Vagina (tissue), 2 donors: ENCODE data around the gene HSBP1. TPM values are rescaled to one million over a fixed set of nuclear protein-coding genes. Genes with fewer than 3 reads are reported as not detected.

Source experiments
- DNase-seq, 2 donors: peaks; one replicate each; pipeline ENCODE4 v3.0.0-alpha.2; 2017; ENCODE audit errors: extremely low spot score in 2 of 2
- H3K27ac ChIP-seq: fragments of 200-600 bp; sonication (generic); one replicate; pipeline ENCODE4 v1.5.1; 2019
- H3K27me3 ChIP-seq: fragments of 200-600 bp; sonication (generic); one replicate; pipeline ENCODE4 v1.5.1; 2019
- H3K36me3 ChIP-seq, 2 donors: fragments of 200-600 bp; sonication (generic); one replicate each; pipeline ENCODE4 v1.5.1; 2017 to 2019
- H3K4me1 ChIP-seq: fragments of 200-600 bp; sonication (generic); one replicate; pipeline ENCODE4 v1.5.1; 2019
- H3K4me3 ChIP-seq, 2 donors: fragments of 200-600 bp; sonication (generic); 1 replicate in 1 of 2; 2 replicates in 1 of 2; pipeline ENCODE4 v1.5.1; 2016 to 2019
- H3K9me3 ChIP-seq: fragments of 200-600 bp; sonication (generic); one replicate; pipeline ENCODE4 v1.5.1; 2019
- CTCF ChIP-seq, 3 experiments: fragments of 450-650 bp in 2 of 3; fragments of 200-600 bp in 1 of 3; sonication (generic) in 1 of 3; IDR thresholded peaks; one replicate each; pipeline ENCODE4 v1.5.1; 2017 to 2019; ENCODE audit warnings: antibody characterized with exemption in 3 of 3, mild to moderate bottlenecking in 2 of 3, moderate library complexity in 2 of 3
- POLR2A ChIP-seq, 2 donors: fragments of 450-650 bp; IDR thresholded peaks; one replicate each; pipeline ENCODE4 v1.6.1; 2017; ENCODE audit warnings: antibody characterized with exemption in 2 of 2, mild to moderate bottlenecking in 2 of 2, moderate library complexity in 2 of 2
- POLR2AphosphoS5 ChIP-seq, 2 donors: sonication (generic); formaldehyde crosslinking; IDR thresholded peaks; one replicate each; pipeline ENCODE4 v1.9.0; 2017; ENCODE audit warnings: antibody characterized with exemption in 2 of 2, mild to moderate bottlenecking in 2 of 2, low read depth in 1 of 2; ENCODE audit not compliant: insufficient read depth in 1 of 2
- intact Hi-C: fragments of 100-400 bp; cut with DNase I; formaldehyde crosslinking; loops from one replicate; pipeline ENCODE4 v1.15.1; 2023
- total RNA-seq: library from RNA; depleted of rRNA; stranded (reverse); fragments of >200 nt; gene quantifications from one replicate; pipeline ENCODE4 v1.2.3, GENCODE V29; 2016

HSBP1 gene
- total RNA-seq, 1 donor from 2014 or later, result 14.2 TPM

- Histone ChIP-seq H3K36me3 (no peaks in the 10 kb centered on the region), H3K9me3 (no peaks in the 10 kb centered on the region), H3K4me1 (no peaks in the 10 kb centered on the region), H3K27me3 (no peaks in the 10 kb centered on the region), H3K27ac (no peak overlapping the region), H3K4me3 (no peak overlapping the region)
- DNase-seq, result no peak
- TF ChIP-seq CTCF (IDR thresholded peaks at IDR 0.05) (no peak), POLR2AphosphoS5 (IDR thresholded peaks at IDR 0.05; ENCODE audit: insufficient read depth in 1 of 2, low read depth in 1 of 2) (no peak)
- intact Hi-C loops, result no loop called here
Measured at GRCh38 chr16:83853834-83854233, 46.1 kb downstream of the HSBP1 start.

GRCh38 chr16:83854420-83854819, 46.6 kb downstream of the HSBP1 start:
- no peaks in the 10 kb centered on the region for H3K27me3 ChIP-seq
- H3K9me3 ChIP-seq, result no peaks in the 10 kb centered on the region
- no peak for TF ChIP-seq POLR2A (IDR thresholded peaks at IDR 0.05)
- no peak for TF ChIP-seq CTCF (IDR thresholded peaks at IDR 0.05)
- no peak for TF ChIP-seq POLR2AphosphoS5 (IDR thresholded peaks at IDR 0.05; ENCODE audit: insufficient read depth in 1 of 2, low read depth in 1 of 2)
- no peak for DNase-seq
- H3K36me3 ChIP-seq, result no peaks in the 10 kb centered on the region
- H3K4me3 ChIP-seq, result no peak overlapping the region
- no peaks in the 10 kb centered on the region for H3K4me1 ChIP-seq
- intact Hi-C loops, result no loop called here
- H3K27ac ChIP-seq, result no peak overlapping the region

- Histone ChIP-seq H3K27ac (no peak overlapping the region), H3K9me3 (no peaks in the 10 kb centered on the region), H3K4me3 (no peak overlapping the region), H3K36me3 (no peaks in the 10 kb centered on the region), H3K27me3 (no peaks in the 10 kb centered on the region), H3K4me1 (no peaks in the 10 kb centered on the region)
- no peak for TF ChIP-seq POLR2A (IDR thresholded peaks at IDR 0.05)
- no peak for TF ChIP-seq POLR2AphosphoS5 (IDR thresholded peaks at IDR 0.05; ENCODE audit: insufficient read depth in 1 of 2, low read depth in 1 of 2)
- no peak for TF ChIP-seq CTCF (IDR thresholded peaks at IDR 0.05)
- intact Hi-C loops, result loop anchor here (5.0 kb wide), 1 partner anchor 1924 kb away; no protein-coding TSS in a partner anchor
- no peak for DNase-seq
Measured at GRCh38 chr16:83856792-83857191, 49.0 kb downstream of the HSBP1 start.

GRCh38 chr16:83859265-83859664, 51.5 kb downstream of the HSBP1 start:
- intact Hi-C loops, result loop anchor here (5.0 kb wide), 1 partner anchor 1927 kb away; no protein-coding TSS in a partner anchor

More at GRCh38 chr16:83859265-83859664, 51.5 kb downstream of the HSBP1 start:
- Histone ChIP-seq H3K9me3 (no peaks in the 10 kb centered on the region), H3K27ac (no peak overlapping the region), H3K36me3 (no peaks in the 10 kb centered on the region), H3K4me1 (no peaks in the 10 kb centered on the region), H3K27me3 (no peaks in the 10 kb centered on the region), H3K4me3 (no peak overlapping the region)
- no peak for TF ChIP-seq POLR2AphosphoS5 (IDR thresholded peaks at IDR 0.05; ENCODE audit: insufficient read depth in 1 of 2, low read depth in 1 of 2)
- no peak for TF ChIP-seq POLR2A (IDR thresholded peaks at IDR 0.05)
- no peak for TF ChIP-seq CTCF (IDR thresholded peaks at IDR 0.05)
- no peak for DNase-seq
